Endometrial microvascular endothelial cells (primary cell): ENCODE results near the gene TMEM119. TPM values are rescaled to one million over a fixed set of nuclear protein-coding genes. Genes with fewer than 3 reads are reported as not detected.
"Not testable (repeated sequence)": the region's sequence is repeated elsewhere in the genome, so short reads cannot be mapped to it uniquely, and the experiment has no call there.

Experiments
- in situ Hi-C: cut with HindIII; loops from 2 replicates; pipeline ENCODE4 v1.10.0; 2017; ENCODE audit warnings: low sequenced_read_pairs, low pct_unique_long_range_greater_than_20kb; ENCODE audit errors: inconsistent ontology term
- total RNA-seq: library from RNA; depleted of rRNA; stranded (reverse); fragments of >200 nt; gene quantifications from one replicate; pipeline ENCODE4 v1.2.3, GENCODE V29; 2015; ENCODE audit errors: inconsistent ontology term

Gene TMEM119
- total RNA-seq, 1 donor from 2014 or later, result not detected

- in situ Hi-C loops, result no loop called here
Measured at GRCh38 chr12:108576660-108577234, 21.1 kb downstream of the TMEM119 start.

GRCh38 chr12:108575199-108575912 lies 22.5 kb downstream of the TMEM119 start:
- in situ Hi-C loops, result no loop called here

- in situ Hi-C loops, result not testable (repeated sequence)
Measured at GRCh38 chr12:108574276-108574675, 23.6 kb downstream of the TMEM119 start.

GRCh38 chr12:108573317-108573716 lies 24.6 kb downstream of the TMEM119 start:
- in situ Hi-C loops, result no loop called here

GRCh38 chr12:108572166-108572790 lies 25.6 kb downstream of the TMEM119 start:
- in situ Hi-C loops, result no loop called here

GRCh38 chr12:108571609-108572165 lies 26.2 kb downstream of the TMEM119 start:
- in situ Hi-C loops, result no loop called here

GRCh38 chr12:108570743-108571608 lies 26.9 kb downstream of the TMEM119 start:
- in situ Hi-C loops, result no loop called here

GRCh38 chr12:108568338-108569154 lies 29.3 kb downstream of the TMEM119 start:
- in situ Hi-C loops, result no loop called here

GRCh38 chr12:108567406-108568337 lies 30.2 kb downstream of the TMEM119 start:
- in situ Hi-C loops, result no loop called here

- in situ Hi-C loops, result no loop called here
Measured at GRCh38 chr12:108566452-108566851, 31.4 kb downstream of the TMEM119 start.

GRCh38 chr12:108565976-108566375 lies 31.9 kb downstream of the TMEM119 start:
- in situ Hi-C loops, result no loop called here

GRCh38 chr12:108565146-108565545 lies 32.7 kb downstream of the TMEM119 start:
- in situ Hi-C loops, result no loop called here

GRCh38 chr12:108564724-108565123 lies 33.2 kb downstream of the TMEM119 start:
- in situ Hi-C loops, result no loop called here

GRCh38 chr12:108563804-108564151 lies 34.1 kb downstream of the TMEM119 start:
- in situ Hi-C loops, result no loop called here

- in situ Hi-C loops, result no loop called here
Measured at GRCh38 chr12:108563136-108563803, 34.6 kb downstream of the TMEM119 start.

GRCh38 chr12:108562348-108563135 lies 35.3 kb downstream of the TMEM119 start, which contains the start of gene ISCU:
Gene ISCU (plus strand): TSS chr12:108562596. CDS start chr12:108562623, 27 bp downstream.
- in situ Hi-C loops, result no loop called here
